PC-9 (cell line): ENCODE results near the gene CLMN. TPM values are rescaled to one million over a fixed set of nuclear protein-coding genes. Genes with fewer than 3 reads are reported as not detected.

Experiments
- BruUV-seq: library from RNA; stranded (reverse); fragments of 400-500 nt; replicated peaks from 2 replicates; lab custom pipeline; 2021; lab: Mats Ljungman, UMichigan
- CTCF ChIA-PET: fragments of 300-600 bp; sonication (Branson Sonifier 250); formaldehyde crosslinking; loops from one replicate; lab custom pipeline; 2022; ENCODE audit warnings: antibody characterized with exemption; lab: Charles Lee
- POLR2A ChIA-PET: fragments of 300-600 bp; sonication (Branson Sonifier 250); formaldehyde crosslinking; loops from one replicate; lab custom pipeline; 2022; ENCODE audit warnings: antibody characterized with exemption; ENCODE audit not compliant: unreplicated experiment; lab: Charles Lee
- DNase-seq, 2 experiments: peaks; one replicate each; pipeline versions ENCODE4 v3.0.0 to v3.0.0-alpha.2; 2015 to 2022; ENCODE audit warnings: mixed read lengths in 1 of 2
- H2AFZ ChIP-seq: fragments of 200-600 bp; sonication (generic); 2 replicates; pipeline ENCODE4 v1.8.1; 2017; ENCODE audit warnings: antibody characterized with exemption
- H3F3A ChIP-seq: fragments of 200-600 bp; sonication (generic); 2 replicates; pipeline ENCODE4 v1.8.1; 2017; ENCODE audit warnings: antibody characterized with exemption, mild to moderate bottlenecking, low read depth; ENCODE audit not compliant: insufficient read depth
- H3K27ac ChIP-seq: fragments of 200-600 bp; sonication (generic); 2 replicates; pipeline ENCODE4 v1.6.1; 2016; ENCODE audit warnings: mixed run types
- H3K27me3 ChIP-seq: fragments of 200-600 bp; sonication (generic); 2 replicates; pipeline ENCODE4 v1.6.1; 2016; ENCODE audit warnings: low read depth, mixed run types; ENCODE audit not compliant: insufficient read depth
- H3K36me3 ChIP-seq: fragments of 200-600 bp; sonication (generic); 2 replicates; pipeline ENCODE4 v1.6.1; 2016; ENCODE audit warnings: low read depth, mixed run types
- H3K4me1 ChIP-seq: fragments of 200-600 bp; sonication (generic); replicated peaks from 2 replicates; pipeline ENCODE4 v1.6.1; 2016; ENCODE audit warnings: mixed run types; ENCODE audit not compliant: insufficient read depth
- H3K4me2 ChIP-seq: fragments of 200-600 bp; sonication (generic); 2 replicates; pipeline ENCODE4 v1.6.1; 2017; ENCODE audit warnings: mixed run types
- H3K4me3 ChIP-seq: fragments of 200-600 bp; sonication (generic); 2 replicates; pipeline ENCODE4 v1.6.1; 2016; ENCODE audit warnings: mixed run types
- H3K79me2 ChIP-seq: fragments of 200-600 bp; sonication (generic); 2 replicates; pipeline ENCODE4 v1.6.1; 2017; ENCODE audit warnings: low read depth, mixed run types
- H3K9me2 ChIP-seq: fragments of 200-600 bp; sonication (generic); 2 replicates; pipeline ENCODE4 v1.8.1; 2017; ENCODE audit warnings: mild to moderate bottlenecking; ENCODE audit not compliant: insufficient read depth
- H3K9me3 ChIP-seq: fragments of 200-600 bp; sonication (generic); 2 replicates; pipeline ENCODE4 v1.8.1; 2016; ENCODE audit warnings: low read depth; ENCODE audit not compliant: insufficient read depth
- H4K20me1 ChIP-seq: fragments of 200-600 bp; sonication (generic); 2 replicates; pipeline ENCODE4 v1.8.1; 2017; ENCODE audit not compliant: insufficient read depth
- EZH2 ChIP-seq: fragments of 200-600 bp; sonication (generic); IDR thresholded peaks from 2 replicates; pipeline ENCODE4 v1.8.0; 2017; ENCODE audit warnings: antibody characterized with exemption, low read depth
- intact Hi-C: fragments of 100-400 bp; cut with micrococcal nuclease; formaldehyde crosslinking; loops from one replicate; pipeline ENCODE4 v1.10.0; 2022; ENCODE audit not compliant: unreplicated experiment
- total RNA-seq: library from RNA; stranded (reverse); gene quantifications from 2 replicates; pipeline ENCODE4 v1.2.3, GENCODE V29; 2021
- TF ChIP-seq, protein P1 (sequence below): fragments of 200-600 bp; sonication (generic); conservative IDR thresholded peaks from 2 replicates; pipeline ENCODE4 v1.6.1; 2017; ENCODE audit warnings: mixed run types, antibody characterized with exemption, mild to moderate bottlenecking, moderate library complexity

Gene CLMN
- total RNA-seq, 1 experiment from 2014 or later: 15.8 TPM

DNA sequence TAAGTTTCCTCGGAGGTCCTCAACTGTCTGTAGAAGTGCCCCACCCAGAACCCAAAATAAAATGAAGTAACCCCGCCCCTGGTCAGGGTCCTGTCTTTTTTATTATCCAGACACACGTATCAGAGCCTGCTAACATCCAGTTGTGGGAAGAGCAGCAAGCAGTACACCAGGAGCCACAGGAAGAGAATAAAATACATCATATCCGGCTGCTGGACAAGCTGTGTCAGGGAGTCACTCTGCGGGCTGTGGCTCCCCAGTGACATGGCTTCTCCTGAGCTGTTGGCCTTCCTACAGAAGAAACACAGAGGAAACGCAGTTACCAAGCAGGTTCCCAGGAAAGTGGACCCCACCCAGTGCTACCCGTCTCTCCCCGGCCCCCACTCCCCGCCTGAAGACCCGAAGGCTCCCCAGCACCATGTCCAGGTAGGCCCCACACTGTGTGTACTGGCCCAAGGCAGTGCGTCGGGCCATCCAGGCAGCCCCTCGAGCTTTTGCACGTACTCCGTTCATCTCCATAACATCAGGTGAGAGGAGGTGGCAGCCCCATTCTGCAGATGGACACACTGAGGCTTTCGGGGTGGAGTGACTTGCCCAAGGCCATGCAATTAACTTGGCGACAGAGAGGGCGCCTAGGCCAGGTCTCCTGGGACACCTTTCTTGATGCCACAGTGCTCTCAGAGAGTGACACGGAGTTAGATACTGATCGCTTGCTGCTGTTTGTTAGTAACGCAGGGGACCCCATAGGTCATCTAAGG is 128.1 kb downstream of the CLMN start:
- H2AFZ ChIP-seq: no peak overlapping the region
- BruUV-seq: no TSS peak
- CTCF ChIA-PET: no interaction called here

DNA sequence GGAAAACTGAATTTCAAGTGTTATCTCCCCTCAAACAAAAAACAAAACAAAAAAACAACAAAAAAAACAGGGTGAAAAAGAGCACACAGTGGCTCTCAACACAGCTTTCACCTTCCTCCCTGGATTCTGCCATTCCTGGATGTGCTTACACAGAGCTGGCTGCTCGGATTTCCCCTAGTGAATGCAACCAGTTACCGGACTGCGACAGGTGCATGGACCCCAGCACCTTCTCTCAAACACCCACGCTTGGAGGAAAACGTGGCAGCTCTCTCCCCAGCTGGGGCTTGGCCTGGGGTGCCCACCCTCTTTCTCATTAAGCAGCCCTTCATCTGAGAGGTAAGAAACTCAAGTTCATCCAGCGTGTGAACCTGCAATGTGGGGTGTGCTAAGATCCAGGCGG is 128.9 kb downstream of the CLMN start:
- TF ChIP-seq, protein P1, sequence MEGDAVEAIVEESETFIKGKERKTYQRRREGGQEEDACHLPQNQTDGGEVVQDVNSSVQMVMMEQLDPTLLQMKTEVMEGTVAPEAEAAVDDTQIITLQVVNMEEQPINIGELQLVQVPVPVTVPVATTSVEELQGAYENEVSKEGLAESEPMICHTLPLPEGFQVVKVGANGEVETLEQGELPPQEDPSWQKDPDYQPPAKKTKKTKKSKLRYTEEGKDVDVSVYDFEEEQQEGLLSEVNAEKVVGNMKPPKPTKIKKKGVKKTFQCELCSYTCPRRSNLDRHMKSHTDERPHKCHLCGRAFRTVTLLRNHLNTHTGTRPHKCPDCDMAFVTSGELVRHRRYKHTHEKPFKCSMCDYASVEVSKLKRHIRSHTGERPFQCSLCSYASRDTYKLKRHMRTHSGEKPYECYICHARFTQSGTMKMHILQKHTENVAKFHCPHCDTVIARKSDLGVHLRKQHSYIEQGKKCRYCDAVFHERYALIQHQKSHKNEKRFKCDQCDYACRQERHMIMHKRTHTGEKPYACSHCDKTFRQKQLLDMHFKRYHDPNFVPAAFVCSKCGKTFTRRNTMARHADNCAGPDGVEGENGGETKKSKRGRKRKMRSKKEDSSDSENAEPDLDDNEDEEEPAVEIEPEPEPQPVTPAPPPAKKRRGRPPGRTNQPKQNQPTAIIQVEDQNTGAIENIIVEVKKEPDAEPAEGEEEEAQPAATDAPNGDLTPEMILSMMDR: no peak
- TF ChIP-seq EZH2: no peak
- H3K9me3 ChIP-seq: no peaks in the 10 kb centered on the region
- H3K4me1 ChIP-seq: no peaks in the 10 kb centered on the region
- no peak for DNase-seq
- no peak overlapping the region for H3K4me3 ChIP-seq
- intact Hi-C loops: no loop called here
- CTCF ChIA-PET: no interaction called here
- no peaks in the 10 kb centered on the region for H3K27me3 ChIP-seq
- H3K27ac ChIP-seq: no peak overlapping the region
- no peak overlapping the region for H2AFZ ChIP-seq
- H3K36me3 ChIP-seq: no peaks in the 10 kb centered on the region
- H4K20me1 ChIP-seq: no peaks in the 10 kb centered on the region
- no peaks in the 10 kb centered on the region for H3K79me2 ChIP-seq
- no TSS peak for BruUV-seq
- no peak overlapping the region for H3K4me2 ChIP-seq
- no peaks in the 10 kb centered on the region for H3F3A ChIP-seq
- POLR2A ChIA-PET: no interaction called here
- no peaks in the 10 kb centered on the region for H3K9me2 ChIP-seq

More for the DNA sequence above, 128.1 kb downstream of the CLMN start:
- no peaks in the 10 kb centered on the region for H4K20me1 ChIP-seq
- no peaks in the 10 kb centered on the region for H3K27me3 ChIP-seq
- no peaks in the 10 kb centered on the region for H3K79me2 ChIP-seq
- H3K4me1 ChIP-seq: peaks cover under 1% of the 10 kb centered on the region; the same call in 1 of the 2 replicates
- intact Hi-C loops: no loop called here
- TF ChIP-seq, protein P1: no peak
- no peak for TF ChIP-seq EZH2
- H3K9me2 ChIP-seq: no peaks in the 10 kb centered on the region
- H3K36me3 ChIP-seq: no peaks in the 10 kb centered on the region
- H3K4me2 ChIP-seq: no peak overlapping the region
- POLR2A ChIA-PET: no interaction called here
- no peak overlapping the region for H3K4me3 ChIP-seq
- H3F3A ChIP-seq: no peaks in the 10 kb centered on the region; the same call in 1 of the 2 replicates
- H3K9me3 ChIP-seq: no peaks in the 10 kb centered on the region
- H3K27ac ChIP-seq: no peak overlapping the region
- no peak for DNase-seq

DNA sequence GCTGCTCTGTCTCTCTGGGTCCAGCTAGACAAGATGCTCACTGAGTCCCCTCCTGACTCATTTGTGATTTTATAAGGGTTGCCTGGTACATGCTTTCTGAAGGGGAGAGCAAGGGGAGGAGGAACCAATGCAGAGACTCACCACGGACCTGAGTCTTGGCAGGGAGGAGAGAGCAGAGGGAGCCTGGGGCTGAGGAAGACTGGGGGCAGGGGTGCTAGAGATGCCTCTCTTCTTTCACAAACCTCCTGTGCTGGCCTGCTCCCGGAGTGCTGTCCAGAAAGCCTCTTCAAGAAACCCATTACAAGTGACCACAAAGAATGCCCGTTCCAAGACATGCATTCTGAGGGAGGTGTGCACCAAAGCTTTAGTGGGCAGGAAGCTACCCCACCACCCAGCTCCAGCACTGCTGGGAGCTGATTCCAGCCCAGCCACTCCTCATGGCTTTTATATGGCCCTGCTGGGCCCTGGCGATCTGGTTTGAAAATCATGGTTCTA is 129.3 kb downstream of the CLMN start:
- ChIA-PET CTCF (no interaction called here), POLR2A (no interaction called here)
- no peaks in the 10 kb centered on the region for H3F3A ChIP-seq
- no peaks in the 10 kb centered on the region for H3K9me2 ChIP-seq
- H3K27me3 ChIP-seq: no peaks in the 10 kb centered on the region
- H2AFZ ChIP-seq: no peak overlapping the region
- H3K4me1 ChIP-seq: no peaks in the 10 kb centered on the region
- H3K36me3 ChIP-seq: no peaks in the 10 kb centered on the region
- DNase-seq: no peak
- H3K27ac ChIP-seq: no peak overlapping the region
- no peaks in the 10 kb centered on the region for H3K79me2 ChIP-seq
- H4K20me1 ChIP-seq: no peaks in the 10 kb centered on the region
- H3K4me3 ChIP-seq: no peak overlapping the region
- BruUV-seq: no TSS peak
- no peak overlapping the region for H3K4me2 ChIP-seq
- TF ChIP-seq, protein P1: no peak
- TF ChIP-seq EZH2: no peak
- no peaks in the 10 kb centered on the region for H3K9me3 ChIP-seq
- intact Hi-C loops: no loop called here
